ENCODE data around the gene TEX14.
A peak's percentile ranks its signal among the peaks of the same experiment; 100 is the strongest.

The TEX14 gene

GRCh38 chr17:58728798-58729197, 37.0 kb upstream of the TEX14 start:
- no peaks in the 10 kb centered on the region for H3K36me3 ChIP-seq (ENCODE audit: control insufficient read depth, insufficient read depth, low read length)
- DNase-seq (ENCODE audit: extremely low read depth, insufficient read length): no peak
- no peak for TF ChIP-seq CTCF (IDR thresholded peaks at IDR 0.05; ENCODE audit: insufficient read depth, low read length, poor library complexity, severe bottlenecking)
- no peaks in the 10 kb centered on the region for H3K27me3 ChIP-seq (replicated peaks; ENCODE audit: control insufficient read depth, insufficient read depth, low read length)
- no peak overlapping the region for H3K4me3 ChIP-seq (replicated peaks; ENCODE audit: low read depth, low read length)

GRCh38 chr17:58722696-58723095, 30.9 kb upstream of the TEX14 start:
- Histone ChIP-seq H3K36me3 (ENCODE audit: control insufficient read depth, insufficient read depth, low read length) (no peaks in the 10 kb centered on the region; the same call in none of the 2 replicates), H3K27me3 (replicated peaks; ENCODE audit: control insufficient read depth, insufficient read depth, low read length) (no peaks in the 10 kb centered on the region), H3K4me3 (replicated peaks; ENCODE audit: low read depth, low read length) (no peak overlapping the region)
- TF ChIP-seq CTCF (IDR thresholded peaks at IDR 0.05; ENCODE audit: insufficient read depth, low read length, poor library complexity, severe bottlenecking): no peak
- no peak for DNase-seq (ENCODE audit: extremely low read depth, insufficient read length)

GRCh38 chr17:58722274-58722673, 30.4 kb upstream of the TEX14 start:
- Histone ChIP-seq H3K27me3 (replicated peaks; ENCODE audit: control insufficient read depth, insufficient read depth, low read length) (no peaks in the 10 kb centered on the region), H3K36me3 (ENCODE audit: control insufficient read depth, insufficient read depth, low read length) (no peaks in the 10 kb centered on the region; the same call in none of the 2 replicates), H3K4me3 (replicated peaks; ENCODE audit: low read depth, low read length) (no peak overlapping the region)
- no peak for DNase-seq (ENCODE audit: extremely low read depth, insufficient read length)
- no peak for TF ChIP-seq CTCF (IDR thresholded peaks at IDR 0.05; ENCODE audit: insufficient read depth, low read length, poor library complexity, severe bottlenecking)

GRCh38 chr17:58710948-58711552, 19.2 kb upstream of the TEX14 start:
- no peaks in the 10 kb centered on the region; the same call in 1 of the 2 replicates for H3K36me3 ChIP-seq (ENCODE audit: control insufficient read depth, insufficient read depth, low read length)
- DNase-seq (ENCODE audit: extremely low read depth, insufficient read length): no peak
- no peak overlapping the region for H3K4me3 ChIP-seq (replicated peaks; ENCODE audit: low read depth, low read length)
- no peaks in the 10 kb centered on the region for H3K27me3 ChIP-seq (replicated peaks; ENCODE audit: control insufficient read depth, insufficient read depth, low read length)
- TF ChIP-seq CTCF (IDR thresholded peaks at IDR 0.05; ENCODE audit: insufficient read depth, low read length, poor library complexity, severe bottlenecking): peak; percentile 66

- peak; percentile 38 for DNase-seq (ENCODE audit: extremely low read depth, insufficient read length)
- Histone ChIP-seq H3K36me3 (ENCODE audit: control insufficient read depth, insufficient read depth, low read length) (no peaks in the 10 kb centered on the region; the same call in 1 of the 2 replicates), H3K27me3 (replicated peaks; ENCODE audit: control insufficient read depth, insufficient read depth, low read length) (no peaks in the 10 kb centered on the region), H3K4me3 (replicated peaks; ENCODE audit: low read depth, low read length) (no peak overlapping the region)
- TF ChIP-seq CTCF (IDR thresholded peaks at IDR 0.05; ENCODE audit: insufficient read depth, low read length, poor library complexity, severe bottlenecking): no peak
These were observed 14.7 kb upstream of the TEX14 start for GRCh38 chr17:58706351-58707140.
